AG09319 (cell line): ENCODE results near the gene TRMT61A.

Source experiments
- DNase-seq: peaks from one replicate; pipeline ENCODE4 v3.0.0-alpha.2; 2010; ENCODE audit warnings: low read depth; ENCODE audit errors: extremely low read depth
- TF ChIP-seq, protein P1 (sequence below): IDR thresholded peaks from 2 replicates; pipeline ENCODE4 v1.5.1; 2011; ENCODE audit warnings: low read depth, mild to moderate bottlenecking, inconsistent platforms, low read length, moderate library complexity

TRMT61A gene

GRCh38 chr14:103491691-103492090 lies 37.3 kb upstream of the TRMT61A start:
- no peak for DNase-seq
- TF ChIP-seq, protein P1, sequence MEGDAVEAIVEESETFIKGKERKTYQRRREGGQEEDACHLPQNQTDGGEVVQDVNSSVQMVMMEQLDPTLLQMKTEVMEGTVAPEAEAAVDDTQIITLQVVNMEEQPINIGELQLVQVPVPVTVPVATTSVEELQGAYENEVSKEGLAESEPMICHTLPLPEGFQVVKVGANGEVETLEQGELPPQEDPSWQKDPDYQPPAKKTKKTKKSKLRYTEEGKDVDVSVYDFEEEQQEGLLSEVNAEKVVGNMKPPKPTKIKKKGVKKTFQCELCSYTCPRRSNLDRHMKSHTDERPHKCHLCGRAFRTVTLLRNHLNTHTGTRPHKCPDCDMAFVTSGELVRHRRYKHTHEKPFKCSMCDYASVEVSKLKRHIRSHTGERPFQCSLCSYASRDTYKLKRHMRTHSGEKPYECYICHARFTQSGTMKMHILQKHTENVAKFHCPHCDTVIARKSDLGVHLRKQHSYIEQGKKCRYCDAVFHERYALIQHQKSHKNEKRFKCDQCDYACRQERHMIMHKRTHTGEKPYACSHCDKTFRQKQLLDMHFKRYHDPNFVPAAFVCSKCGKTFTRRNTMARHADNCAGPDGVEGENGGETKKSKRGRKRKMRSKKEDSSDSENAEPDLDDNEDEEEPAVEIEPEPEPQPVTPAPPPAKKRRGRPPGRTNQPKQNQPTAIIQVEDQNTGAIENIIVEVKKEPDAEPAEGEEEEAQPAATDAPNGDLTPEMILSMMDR = no peak

GRCh38 chr14:103492156-103492925 lies 36.7 kb upstream of the TRMT61A start:
- DNase-seq = no peak
- TF ChIP-seq, protein P1 = no peak

DNA sequence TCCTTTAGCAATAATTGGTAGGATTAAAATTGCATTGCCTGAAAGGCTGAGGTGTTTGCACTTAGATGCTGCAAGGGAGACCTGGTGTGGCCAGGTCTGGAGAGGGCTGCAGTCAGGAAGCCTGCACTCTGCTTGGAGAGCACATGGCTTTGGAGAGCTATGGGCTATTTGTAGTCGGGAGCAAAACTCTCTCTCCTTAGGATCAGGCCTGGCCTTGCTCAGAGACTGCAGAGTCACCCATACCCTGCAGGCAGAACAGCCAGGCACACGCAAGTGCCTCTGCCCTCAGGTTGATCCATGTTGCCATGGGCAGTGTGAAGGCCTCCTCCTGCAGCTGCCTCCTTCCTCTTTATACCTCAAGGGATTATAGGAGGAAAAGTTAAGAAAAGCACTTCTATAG lies 33.1 kb upstream of the TRMT61A start:
- DNase-seq = no peak
- TF ChIP-seq, protein P1 = no peak

- DNase-seq = no peak
Measured at GRCh38 chr14:103496776-103497175, 32.2 kb upstream of the TRMT61A start.

DNA sequence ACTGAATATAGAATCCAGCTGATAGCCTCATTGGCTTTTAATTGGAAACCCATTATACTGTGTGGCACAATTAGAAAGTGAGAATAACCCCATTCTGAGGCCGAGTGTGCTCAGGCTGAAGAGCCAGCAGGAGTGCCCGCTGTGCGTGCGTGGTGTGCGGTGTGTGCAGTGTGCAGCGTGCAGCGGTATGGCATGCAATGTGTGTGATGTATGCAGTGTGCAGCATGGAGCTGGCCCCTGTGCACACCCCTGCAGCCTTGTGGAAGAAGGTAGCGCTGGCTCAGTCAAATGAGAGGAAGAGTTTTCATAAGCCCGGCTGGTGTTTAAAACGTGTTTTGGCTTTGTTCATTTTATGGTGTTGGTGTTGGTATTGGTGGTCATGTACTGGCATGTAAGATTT lies 29.3 kb upstream of the TRMT61A start:
- TF ChIP-seq, protein P1 = no peak
- no peak for DNase-seq

More at GRCh38 chr14:103496776-103497175, 32.2 kb upstream of the TRMT61A start:
- TF ChIP-seq, protein P1 = no peak

GRCh38 chr14:103500148-103500990 lies 28.6 kb upstream of the TRMT61A start:
- TF ChIP-seq, protein P1 = peak; percentile 96
- peak; percentile 65 for DNase-seq
